GM19468 (cell line): ENCODE results near the gene SH3GL2.
"Not testable (repeated sequence)": the region's sequence is repeated elsewhere in the genome, so short reads cannot be mapped to it uniquely, and the experiment has no call there.

ENCODE experiments used
- ATAC-seq: cut with Tn5 transposase; IDR thresholded peaks from one replicate; pipeline ENCODE4 v1.9.1; 2021; ENCODE audit warnings: mild to moderate bottlenecking, moderate library complexity, moderate number of reproducible peaks; ENCODE audit not compliant: unreplicated experiment; ENCODE audit errors: extremely low read depth

Gene SH3GL2

GRCh38 chr9:17739022-17739421 lies 160.2 kb downstream of the SH3GL2 start:
- ATAC-seq, result no peak

GRCh38 chr9:17739736-17740135 lies 160.9 kb downstream of the SH3GL2 start:
- no peak for ATAC-seq

GRCh38 chr9:17742067-17742466 lies 163.2 kb downstream of the SH3GL2 start:
- no peak for ATAC-seq

GRCh38 chr9:17744786-17745185 lies 165.9 kb downstream of the SH3GL2 start:
- no peak for ATAC-seq

GRCh38 chr9:17750269-17750668 lies 171.4 kb downstream of the SH3GL2 start:
- ATAC-seq, result no peak

GRCh38 chr9:17751486-17751885 lies 172.6 kb downstream of the SH3GL2 start:
- ATAC-seq, result no peak

- no peak for ATAC-seq
Measured at GRCh38 chr9:17752021-17752420, 173.2 kb downstream of the SH3GL2 start.

GRCh38 chr9:17757816-17758215 lies 178.9 kb downstream of the SH3GL2 start:
- ATAC-seq, result no peak

GRCh38 chr9:17760250-17760649 lies 181.4 kb downstream of the SH3GL2 start:
- no peak for ATAC-seq

- no peak for ATAC-seq
Measured at GRCh38 chr9:17761984-17762676, 183.3 kb downstream of the SH3GL2 start.

GRCh38 chr9:17764306-17764705 lies 185.4 kb downstream of the SH3GL2 start:
- no peak for ATAC-seq

GRCh38 chr9:17765131-17765530 lies 186.3 kb downstream of the SH3GL2 start:
- not testable (repeated sequence) for ATAC-seq

GRCh38 chr9:17772223-17772622 lies 193.4 kb downstream of the SH3GL2 start:
- ATAC-seq, result no peak

- no peak for ATAC-seq
Measured at GRCh38 chr9:17775656-17776055, 196.8 kb downstream of the SH3GL2 start.

GRCh38 chr9:17776735-17777134 lies 197.9 kb downstream of the SH3GL2 start:
- ATAC-seq, result no peak

GRCh38 chr9:17777465-17777864 lies 198.6 kb downstream of the SH3GL2 start:
- ATAC-seq, result no peak

GRCh38 chr9:17782430-17783149 lies 203.7 kb downstream of the SH3GL2 start:
- no peak for ATAC-seq

GRCh38 chr9:17783227-17783626 lies 204.4 kb downstream of the SH3GL2 start:
- ATAC-seq, result no peak

- ATAC-seq, result no peak
Measured at GRCh38 chr9:17789316-17789715, 210.4 kb downstream of the SH3GL2 start.

GRCh38 chr9:17793713-17794622 lies 215.1 kb downstream of the SH3GL2 start:
- ATAC-seq, result no peak

- ATAC-seq, result no peak
Measured at GRCh38 chr9:17795744-17796143, 216.9 kb downstream of the SH3GL2 start.
